GM23248 (cell line): ENCODE results near the gene CDKL5.

Experiments used
- EZH2 ChIP-seq: fragments of 200-600 bp; sonication (generic); IDR thresholded peaks from 2 replicates; pipeline ENCODE4 v1.6.1; 2018; ENCODE audit warnings: antibody characterized with exemption, mild to moderate bottlenecking; ENCODE audit not compliant: insufficient read depth, poor library complexity, severe bottlenecking
- EZH2phosphoT487 ChIP-seq: fragments of 200-600 bp; sonication (generic); IDR thresholded peaks from 2 replicates; pipeline ENCODE4 v1.6.1; 2018; ENCODE audit warnings: antibody characterized with exemption, moderate library complexity, mild to moderate bottlenecking, low read depth; ENCODE audit not compliant: insufficient read depth

DNA sequence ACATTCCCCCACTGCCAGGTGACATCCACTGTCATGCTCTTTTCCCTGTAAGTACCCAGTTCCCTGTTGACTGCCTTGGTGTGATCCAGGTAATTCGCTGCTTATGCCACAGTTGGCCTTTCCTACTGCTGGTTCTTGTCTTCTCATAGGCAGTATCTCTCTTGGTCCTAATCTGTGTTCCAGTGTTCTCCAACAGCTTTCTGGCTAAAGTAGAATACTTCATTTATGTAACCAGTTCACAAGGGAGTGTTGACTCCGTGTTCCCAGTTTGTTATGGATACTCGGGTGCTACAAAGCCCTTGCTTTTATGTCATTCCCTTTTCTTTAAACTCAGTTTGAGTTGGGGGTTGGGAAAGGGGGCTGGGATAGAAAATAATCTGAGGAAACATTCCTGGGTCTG, 148.1 kb downstream of the CDKL5 start:
- no peak for TF ChIP-seq EZH2phosphoT487
- TF ChIP-seq EZH2, result no peak
